Measurements from ENCODE around the gene NEXMIF. TPM values are rescaled to one million over a fixed set of nuclear protein-coding genes. Genes with fewer than 3 reads are reported as not detected.
"Not testable (repeated sequence)": the region's sequence is repeated elsewhere in the genome, so short reads cannot be mapped to it uniquely, and the experiment has no call there.

NEXMIF gene
- total RNA-seq, 1 experiment from 2014 or later: not detected

GRCh38 chrX:74853255-74853654 is 72.0 kb downstream of the NEXMIF start:
- Histone ChIP-seq H3K9me3 (ENCODE audit: control insufficient read depth, insufficient read depth, low read depth, low read length) (peaks cover 3% of the 10 kb centered on the region; the same call in 1 of the 2 replicates), H3K4me1 (ENCODE audit: control insufficient read depth, insufficient read depth, low read length) (no peaks in the 10 kb centered on the region), H3K4me3 (ENCODE audit: low read depth in 2 of 2, low read length in 2 of 2) (no peak overlapping the region), H3K27ac (ENCODE audit: low read length) (no peak overlapping the region), H3K27me3 (ENCODE audit: control insufficient read depth, insufficient read depth, low read length) (no peaks in the 10 kb centered on the region), H3K36me3 (ENCODE audit: control insufficient read depth, insufficient read depth, low read length) (no peaks in the 10 kb centered on the region)
- TF ChIP-seq POLR2AphosphoS5 (IDR thresholded peaks at IDR 0.05; ENCODE audit: low read depth, low read length): no peak
- no peak for TF ChIP-seq TCF7L2 (IDR thresholded peaks at IDR 0.05; ENCODE audit: low read depth, low read length)
- TF ChIP-seq SIN3A (IDR thresholded peaks at IDR 0.05; ENCODE audit: borderline replicate concordance, insufficient read depth, low read depth, low read length): no peak
- TF ChIP-seq REST (IDR thresholded peaks at IDR 0.05; ENCODE audit: insufficient read depth in 1 of 2, low read depth in 2 of 2, low read length in 1 of 2): no peak
- TF ChIP-seq CTCF (IDR thresholded peaks at IDR 0.05): no peak
- no TSS peak for BruUV-seq (replicated peaks)
- DNase-seq (ENCODE audit: low read depth, low spot score) (no peak), ATAC-seq (no peak)
- POLR2A ChIA-PET: no interaction called here
- intact Hi-C loops (cut with micrococcal nuclease; ENCODE audit: unreplicated experiment): no loop called here
- in situ Hi-C loops (cut with HindIII; ENCODE audit: low pct_unique_long_range_greater_than_20kb, low sequenced_read_pairs): no loop called here
- CTCF ChIA-PET: no interaction called here

GRCh38 chrX:74835566-74835965 is 89.7 kb downstream of the NEXMIF start:
- no peaks in the 10 kb centered on the region for H3K27me3 ChIP-seq (ENCODE audit: control insufficient read depth, insufficient read depth, low read length)
- no peak for TF ChIP-seq POLR2AphosphoS5 (IDR thresholded peaks at IDR 0.05; ENCODE audit: low read depth, low read length)
- no peak for TF ChIP-seq TCF7L2 (IDR thresholded peaks at IDR 0.05; ENCODE audit: low read depth, low read length)
- no peak for TF ChIP-seq SIN3A (IDR thresholded peaks at IDR 0.05; ENCODE audit: borderline replicate concordance, insufficient read depth, low read depth, low read length)
- TF ChIP-seq REST (IDR thresholded peaks at IDR 0.05; ENCODE audit: insufficient read depth in 1 of 2, low read depth in 2 of 2, low read length in 1 of 2): no peak
- no peak for TF ChIP-seq CTCF (IDR thresholded peaks at IDR 0.05)
- H3K27ac ChIP-seq (ENCODE audit: low read length): no peak overlapping the region
- no peak for DNase-seq (ENCODE audit: low read depth, low spot score)
- in situ Hi-C loops (cut with HindIII; ENCODE audit: low pct_unique_long_range_greater_than_20kb, low sequenced_read_pairs): no loop called here
- no peaks in the 10 kb centered on the region for H3K9me3 ChIP-seq (ENCODE audit: control insufficient read depth, insufficient read depth, low read depth, low read length)
- ATAC-seq: no peak
- no peak overlapping the region for H3K4me3 ChIP-seq (ENCODE audit: low read depth in 2 of 2, low read length in 2 of 2)
- no peaks in the 10 kb centered on the region for H3K36me3 ChIP-seq (ENCODE audit: control insufficient read depth, insufficient read depth, low read length)
- CTCF ChIA-PET: no interaction called here
- BruUV-seq (replicated peaks): no TSS peak
- POLR2A ChIA-PET: no interaction called here
- intact Hi-C loops (cut with micrococcal nuclease; ENCODE audit: unreplicated experiment): no loop called here
- no peaks in the 10 kb centered on the region for H3K4me1 ChIP-seq (ENCODE audit: control insufficient read depth, insufficient read depth, low read length)

GRCh38 chrX:74819797-74820196 is 105.5 kb downstream of the NEXMIF start:
- intact Hi-C loops (cut with micrococcal nuclease; ENCODE audit: unreplicated experiment); ATAC-seq; CTCF ChIA-PET; DNase-seq (ENCODE audit: low read depth, low spot score); H3K36me3 ChIP-seq (ENCODE audit: control insufficient read depth, insufficient read depth, low read length); H3K9me3 ChIP-seq (ENCODE audit: control insufficient read depth, insufficient read depth, low read depth, low read length); BruUV-seq (replicated peaks); in situ Hi-C loops (cut with HindIII; ENCODE audit: low pct_unique_long_range_greater_than_20kb, low sequenced_read_pairs); H3K27me3 ChIP-seq (ENCODE audit: control insufficient read depth, insufficient read depth, low read length); H3K4me1 ChIP-seq (ENCODE audit: control insufficient read depth, insufficient read depth, low read length); H3K4me3 ChIP-seq (ENCODE audit: low read depth in 2 of 2, low read length in 2 of 2); POLR2A ChIA-PET; H3K27ac ChIP-seq (ENCODE audit: low read length): not testable (repeated sequence)
